ENCODE data around the gene IER2. TPM values are rescaled to one million over a fixed set of nuclear protein-coding genes. Genes with fewer than 3 reads are reported as not detected.

The IER2 gene
- total RNA-seq, 3 donors from 2014 or later (not counting 1 experiment from before 2014, with no cell fraction given) = 668 to 1,112 (median 949) TPM

- H3K4me1 ChIP-seq (ENCODE audit: control insufficient read depth, insufficient read depth, low read length) = peaks cover 84% of the 10 kb centered on the region
- no peaks in the 10 kb centered on the region for H3K9me3 ChIP-seq (ENCODE audit: control insufficient read depth, insufficient read depth, low read length)
- no peak overlapping the region for H3K4me3 ChIP-seq (ENCODE audit: low read length)
- peak overlapping the region; percentile 60 to 99 for H3K27ac Mint-ChIP-seq
- H3K4me1 Mint-ChIP-seq = peaks cover 52 to 66% of the 10 kb centered on the region in 2 donors
- DNase-seq (no peak), ATAC-seq (no peak)
- intact Hi-C loops (cut with micrococcal nuclease) = loop anchor here (5.0 to 10.0 kb wide), 3 partner anchors 365 to 1215 kb away; partner anchors contain the start of gene JUNB
- peak overlapping the region; percentile 64 for H3K4me3 Mint-ChIP-seq
- no peak overlapping the region for H3K27ac ChIP-seq (ENCODE audit: low read length)
- peaks cover under 1% of the 10 kb centered on the region for H3K36me3 Mint-ChIP-seq
- H3K36me3 ChIP-seq (ENCODE audit: control insufficient read depth, insufficient read depth, low read length) = no peaks in the 10 kb centered on the region
- H3K27me3 Mint-ChIP-seq (ENCODE audit: low read depth in 2 of 2) = no peaks in the 10 kb centered on the region
- WGBS (ENCODE audit: insufficient coverage) = 88% methylated on average over 1 of the region's 3 CpGs
- H3K9me3 Mint-ChIP-seq = no peaks in the 10 kb centered on the region
- no peak for TF ChIP-seq CTCF (IDR thresholded peaks at IDR 0.05)
- no peaks in the 10 kb centered on the region for H3K27me3 ChIP-seq (ENCODE audit: control insufficient read depth, insufficient read depth, low read length)
These were observed 9.5 kb downstream of the IER2 start for GRCh38 chr19:13159713-13160112.

GRCh38 chr19:13160557-13160956 lies 10.3 kb downstream of the IER2 start:
- peak overlapping the region; percentile 18 for H3K27ac ChIP-seq (ENCODE audit: low read length)
- H3K36me3 Mint-ChIP-seq = no peaks in the 10 kb centered on the region
- no peaks in the 10 kb centered on the region for H3K36me3 ChIP-seq (ENCODE audit: control insufficient read depth, insufficient read depth, low read length)
- no peak for ATAC-seq
- H3K27me3 Mint-ChIP-seq (ENCODE audit: low read depth in 2 of 2) = no peaks in the 10 kb centered on the region
- DNase-seq = no peak
- no peak overlapping the region for H3K4me3 Mint-ChIP-seq
- TF ChIP-seq CTCF (IDR thresholded peaks at IDR 0.05) = no peak
- no peak overlapping the region for H3K27ac Mint-ChIP-seq
- H3K9me3 ChIP-seq (ENCODE audit: control insufficient read depth, insufficient read depth, low read length) = no peaks in the 10 kb centered on the region
- H3K9me3 Mint-ChIP-seq = no peaks in the 10 kb centered on the region
- H3K27me3 ChIP-seq (ENCODE audit: control insufficient read depth, insufficient read depth, low read length) = no peaks in the 10 kb centered on the region
- intact Hi-C loops (cut with micrococcal nuclease) = no loop called here
- 91% methylated on average over 1 of the region's 1 CpG for WGBS (ENCODE audit: insufficient coverage)
- peaks cover 51 to 67% of the 10 kb centered on the region in 2 donors for H3K4me1 Mint-ChIP-seq
- H3K4me1 ChIP-seq (ENCODE audit: control insufficient read depth, insufficient read depth, low read length) = peaks cover 88% of the 10 kb centered on the region
- no peak overlapping the region for H3K4me3 ChIP-seq (ENCODE audit: low read length)

GRCh38 chr19:13162724-13163608 lies 12.8 kb downstream of the IER2 start:
- H3K27ac ChIP-seq (ENCODE audit: low read length) = peak overlapping the region; percentile 93
- Mint-ChIP-seq H3K36me3 (no peaks in the 10 kb centered on the region), H3K27me3 (ENCODE audit: low read depth in 2 of 2) (no peaks in the 10 kb centered on the region), H3K9me3 (no peaks in the 10 kb centered on the region), H3K27ac (peak overlapping the region; percentile 92 to 95), H3K4me3 (peak overlapping the region; percentile 87), H3K4me1 (peaks cover 43 to 65% of the 10 kb centered on the region in 2 donors)
- no peak for TF ChIP-seq CTCF (IDR thresholded peaks at IDR 0.05)
- DNase-seq (peak; percentile 64 to 93), ATAC-seq (peak; percentile 37 to 68 (median 42))
- H3K27me3 ChIP-seq (ENCODE audit: control insufficient read depth, insufficient read depth, low read length) = no peaks in the 10 kb centered on the region
- intact Hi-C loops (cut with micrococcal nuclease) = no loop called here
- H3K4me1 ChIP-seq (ENCODE audit: control insufficient read depth, insufficient read depth, low read length) = peaks cover 88% of the 10 kb centered on the region
- H3K9me3 ChIP-seq (ENCODE audit: control insufficient read depth, insufficient read depth, low read length) = no peaks in the 10 kb centered on the region
- H3K4me3 ChIP-seq (ENCODE audit: low read length) = peak overlapping the region; percentile 48
- WGBS (ENCODE audit: insufficient coverage) = 1% methylated on average over 58 of the region's 58 CpGs
- no peaks in the 10 kb centered on the region for H3K36me3 ChIP-seq (ENCODE audit: control insufficient read depth, insufficient read depth, low read length)
